PC-3 (cell line): ENCODE measurements around the gene BMP7.
A peak's percentile ranks its signal among the peaks of the same experiment; 100 is the strongest.

Experiments used
- EZH2 ChIP-seq: fragments of 300-600 bp; sonication (generic); IDR thresholded peaks from one replicate; pipeline ENCODE4 v1.6.1; 2017; ENCODE audit warnings: antibody characterized with exemption, mild to moderate bottlenecking, low read length; ENCODE audit not compliant: unreplicated experiment
- EZH2phosphoT487 ChIP-seq: fragments of 300-600 bp; sonication (generic); IDR thresholded peaks from 2 replicates; pipeline ENCODE4 v1.6.1; 2018; ENCODE audit warnings: mild to moderate bottlenecking, antibody characterized with exemption, low read length, borderline replicate concordance
- TF ChIP-seq, protein P1 (sequence below): fragments of 300-600 bp; sonication (generic); conservative IDR thresholded peaks from 2 replicates; pipeline ENCODE4 v1.5.1; 2017; ENCODE audit warnings: antibody characterized with exemption, low read depth, mild to moderate bottlenecking, low read length

DNA sequence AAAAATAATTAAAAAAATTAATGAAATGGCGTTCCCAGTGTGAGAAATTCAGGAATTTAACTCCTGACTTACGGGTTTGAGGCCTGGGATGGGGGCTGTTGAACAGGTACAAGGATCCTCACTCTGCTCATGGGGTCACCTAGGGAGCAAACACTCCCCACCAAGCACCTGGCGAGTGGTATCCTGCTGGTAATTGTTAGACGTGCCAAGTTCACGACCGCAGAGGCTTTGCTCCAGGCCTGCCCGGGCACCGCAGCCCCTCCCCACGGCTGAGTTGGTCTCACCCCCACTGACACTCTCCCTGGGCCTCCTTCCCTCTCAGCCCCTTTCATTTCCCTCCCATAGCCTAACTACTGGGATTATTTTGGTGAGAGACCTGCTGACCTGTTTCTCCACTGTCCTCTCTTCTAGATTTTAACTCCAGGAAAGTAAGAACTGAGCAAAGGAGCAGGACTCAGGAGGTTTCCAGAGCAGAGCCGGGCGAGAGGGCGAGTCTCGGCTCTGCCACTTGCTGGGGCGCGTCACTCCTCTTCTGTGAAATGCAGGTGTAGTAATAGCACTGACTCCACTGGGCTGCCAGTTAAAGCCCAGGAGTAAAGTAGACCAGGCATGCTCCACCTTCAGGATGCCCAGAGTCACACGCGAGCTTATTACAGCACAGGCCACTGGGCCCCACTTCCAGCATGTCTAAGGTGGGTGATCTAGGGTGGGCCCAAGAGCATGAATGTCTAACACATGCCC, 22.8 kb downstream of the BMP7 start:
- TF ChIP-seq EZH2 (no peak), EZH2phosphoT487 (no peak)
- TF ChIP-seq, protein P1, sequence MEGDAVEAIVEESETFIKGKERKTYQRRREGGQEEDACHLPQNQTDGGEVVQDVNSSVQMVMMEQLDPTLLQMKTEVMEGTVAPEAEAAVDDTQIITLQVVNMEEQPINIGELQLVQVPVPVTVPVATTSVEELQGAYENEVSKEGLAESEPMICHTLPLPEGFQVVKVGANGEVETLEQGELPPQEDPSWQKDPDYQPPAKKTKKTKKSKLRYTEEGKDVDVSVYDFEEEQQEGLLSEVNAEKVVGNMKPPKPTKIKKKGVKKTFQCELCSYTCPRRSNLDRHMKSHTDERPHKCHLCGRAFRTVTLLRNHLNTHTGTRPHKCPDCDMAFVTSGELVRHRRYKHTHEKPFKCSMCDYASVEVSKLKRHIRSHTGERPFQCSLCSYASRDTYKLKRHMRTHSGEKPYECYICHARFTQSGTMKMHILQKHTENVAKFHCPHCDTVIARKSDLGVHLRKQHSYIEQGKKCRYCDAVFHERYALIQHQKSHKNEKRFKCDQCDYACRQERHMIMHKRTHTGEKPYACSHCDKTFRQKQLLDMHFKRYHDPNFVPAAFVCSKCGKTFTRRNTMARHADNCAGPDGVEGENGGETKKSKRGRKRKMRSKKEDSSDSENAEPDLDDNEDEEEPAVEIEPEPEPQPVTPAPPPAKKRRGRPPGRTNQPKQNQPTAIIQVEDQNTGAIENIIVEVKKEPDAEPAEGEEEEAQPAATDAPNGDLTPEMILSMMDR = 0 out of 2 replicates have a peak, but pooled peaks have one; percentile 16
